Left lung (tissue), 10 donors: Measurements from ENCODE around the gene FAM181B. TPM values are rescaled to one million over a fixed set of nuclear protein-coding genes. Genes with fewer than 3 reads are reported as not detected.

Source experiments
- ATAC-seq: fragments of 200-7000 bp; cut with Tn5 transposase; one replicate; pipeline ENCODE4 v1.9.1; 2020; ENCODE audit warnings: moderate library complexity
- DNase-seq, 4 donors: peaks; one replicate each; pipeline ENCODE4 v3.0.0-alpha.2; 2013 to 2020
- H3K27ac ChIP-seq, 2 donors: fragments of 200-600 bp; sonication (generic) in 1 of 2; one replicate each; pipeline versions ENCODE4 v1.5.0 to v1.8.0; 2020 to 2021
- H3K27me3 ChIP-seq, 2 donors: fragments of 200-600 bp; sonication (generic) in 1 of 2; one replicate each; pipeline versions ENCODE4 v1.5.0 to v1.8.0; 2020 to 2021
- H3K36me3 ChIP-seq, 2 donors: fragments of 200-600 bp; sonication (generic) in 1 of 2; one replicate each; pipeline versions ENCODE4 v1.5.0 to v1.8.0; 2020 to 2021
- H3K4me1 ChIP-seq, 2 donors: fragments of 200-600 bp; one replicate each; pipeline ENCODE4 v1.8.0; 2021
- H3K4me3 ChIP-seq, 2 donors: fragments of 200-600 bp; sonication (generic) in 1 of 2; one replicate each; pipeline versions ENCODE4 v1.5.0 to v1.8.0; 2020 to 2021; ENCODE audit warnings: mild to moderate bottlenecking in 1 of 2
- H3K9me3 ChIP-seq, 2 donors: fragments of 200-600 bp; sonication (generic) in 1 of 2; one replicate each; pipeline versions ENCODE4 v1.5.0 to v1.8.0; 2020 to 2021
- intact Hi-C, 2 donors: fragments of 100-400 bp; cut with DNase I; formaldehyde crosslinking; loops; one replicate each; pipeline versions ENCODE4 v1.11.2 to v1.14.2; 2022
- polyA plus RNA-seq, 6 donors: library from polyadenylated mRNA; unstranded; fragments of 120-200 nt; gene quantifications; one replicate each; pipeline ENCODE4 v1.2.1, GENCODE V29; 2013; ENCODE audit not compliant: insufficient read length in 6 of 6
- total RNA-seq, 2 donors: library from RNA; stranded (reverse); fragmentation: NEBNext Ultra II Directional; extraction: Animal tissue kit (Norgen Biotek cat#: 25700); gene quantifications; one replicate each; pipeline ENCODE4 v1.2.1, GENCODE V29; 2021
- TF ChIP-seq, protein P1 (sequence below), 2 donors: fragments of 200-600 bp; sonication (generic) in 1 of 2; IDR thresholded peaks; one replicate each; pipeline versions ENCODE4 v1.5.0 to v1.8.0; 2021; ENCODE audit warnings: antibody characterized with exemption in 2 of 2
- donor health status: DM: no; HTN: yes; CAD: no.
- donor health status: DM: no; HTN: no; CAD: no.

The FAM181B gene
- total and polyA plus RNA-seq, 8 donors = 0.06 to 0.15 (median 0.09) TPM; not detected in 2

DNA sequence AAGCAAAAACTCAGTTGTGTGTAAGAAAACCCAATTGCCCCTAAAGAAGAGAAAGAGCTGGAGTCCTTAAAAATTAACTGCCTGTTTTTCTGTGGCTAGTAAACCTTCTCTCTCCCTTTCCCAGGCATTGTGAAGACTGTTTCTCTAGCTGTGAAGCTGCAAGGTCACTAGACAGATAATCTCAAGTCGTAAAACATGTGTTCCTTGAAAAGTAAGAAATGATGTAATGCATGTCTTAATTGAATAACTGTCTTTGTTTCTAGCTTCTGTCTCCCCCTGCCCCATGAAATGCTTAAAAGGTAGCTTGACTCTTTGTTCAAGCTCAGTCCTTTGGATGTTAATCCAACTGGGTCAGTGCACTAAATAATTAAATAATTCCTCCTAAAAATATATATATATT, 29.5 kb upstream of the FAM181B start:
- H3K36me3 ChIP-seq = no peaks in the 10 kb centered on the region
- no peak overlapping the region for H3K27ac ChIP-seq
- intact Hi-C loops = no loop called here
- no peak for DNase-seq
- ATAC-seq = no peak
- H3K4me1 ChIP-seq = no peaks in the 10 kb centered on the region
- H3K27me3 ChIP-seq = no peaks in the 10 kb centered on the region
- no peak overlapping the region for H3K4me3 ChIP-seq
- H3K9me3 ChIP-seq = no peaks in the 10 kb centered on the region
- TF ChIP-seq, protein P1, sequence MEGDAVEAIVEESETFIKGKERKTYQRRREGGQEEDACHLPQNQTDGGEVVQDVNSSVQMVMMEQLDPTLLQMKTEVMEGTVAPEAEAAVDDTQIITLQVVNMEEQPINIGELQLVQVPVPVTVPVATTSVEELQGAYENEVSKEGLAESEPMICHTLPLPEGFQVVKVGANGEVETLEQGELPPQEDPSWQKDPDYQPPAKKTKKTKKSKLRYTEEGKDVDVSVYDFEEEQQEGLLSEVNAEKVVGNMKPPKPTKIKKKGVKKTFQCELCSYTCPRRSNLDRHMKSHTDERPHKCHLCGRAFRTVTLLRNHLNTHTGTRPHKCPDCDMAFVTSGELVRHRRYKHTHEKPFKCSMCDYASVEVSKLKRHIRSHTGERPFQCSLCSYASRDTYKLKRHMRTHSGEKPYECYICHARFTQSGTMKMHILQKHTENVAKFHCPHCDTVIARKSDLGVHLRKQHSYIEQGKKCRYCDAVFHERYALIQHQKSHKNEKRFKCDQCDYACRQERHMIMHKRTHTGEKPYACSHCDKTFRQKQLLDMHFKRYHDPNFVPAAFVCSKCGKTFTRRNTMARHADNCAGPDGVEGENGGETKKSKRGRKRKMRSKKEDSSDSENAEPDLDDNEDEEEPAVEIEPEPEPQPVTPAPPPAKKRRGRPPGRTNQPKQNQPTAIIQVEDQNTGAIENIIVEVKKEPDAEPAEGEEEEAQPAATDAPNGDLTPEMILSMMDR (IDR thresholded peaks at IDR 0.05) = no peak

DNA sequence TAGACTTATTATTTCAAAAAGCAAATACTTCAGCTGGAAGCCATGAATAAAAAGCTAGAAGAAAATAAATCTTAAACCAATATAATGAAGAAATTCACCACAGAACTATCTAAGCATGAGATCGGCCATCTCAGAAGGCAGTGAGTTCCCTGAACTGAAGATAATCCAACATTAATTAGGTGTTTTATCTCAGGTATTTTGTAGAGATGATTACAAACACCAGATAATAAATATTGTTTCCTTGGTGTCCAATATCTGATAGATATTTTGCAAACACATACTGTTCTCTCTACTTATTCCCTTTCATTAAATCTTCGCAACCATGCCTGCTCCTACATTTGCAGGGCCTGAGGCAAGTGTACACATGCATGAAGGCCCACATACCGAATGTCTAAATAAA, 26.0 kb upstream of the FAM181B start:
- TF ChIP-seq, protein P1 (IDR thresholded peaks at IDR 0.05) = no peak
- no peak for DNase-seq

DNA sequence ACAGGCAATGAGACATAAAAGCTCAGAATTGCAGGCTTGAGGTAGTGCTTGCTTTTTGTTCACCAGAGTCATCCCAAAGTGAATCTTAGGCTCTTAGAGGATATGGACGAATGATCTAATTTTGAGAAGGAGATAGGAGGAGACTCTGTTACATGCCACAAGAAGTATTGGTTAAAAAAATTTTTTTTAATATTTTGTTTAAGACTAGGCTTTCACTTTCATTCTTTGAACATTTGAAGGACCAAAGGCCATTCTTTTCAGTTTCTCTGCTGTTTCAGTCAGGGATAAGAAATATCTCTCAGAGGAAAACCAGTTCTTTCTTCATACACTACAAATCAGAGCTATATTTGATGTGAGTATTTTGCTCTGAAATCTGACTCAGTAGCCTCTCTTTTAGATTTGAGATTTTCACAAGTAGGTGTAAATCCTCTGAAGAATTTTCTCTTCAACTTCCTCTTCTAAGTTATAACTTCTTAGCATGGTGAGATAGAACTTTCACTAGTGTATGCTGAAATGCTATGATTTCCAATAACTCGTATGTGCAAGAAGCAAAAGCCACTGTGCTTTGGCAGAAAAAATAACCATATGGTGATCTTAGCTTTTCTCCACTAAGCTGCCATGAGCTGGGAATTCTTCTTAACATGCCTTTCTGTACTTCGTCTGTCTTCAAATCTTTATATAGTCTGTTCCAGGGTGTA, 24.1 kb upstream of the FAM181B start:
- TF ChIP-seq, protein P1 (IDR thresholded peaks at IDR 0.05) = no peak
- H3K27me3 ChIP-seq = no peaks in the 10 kb centered on the region
- no peaks in the 10 kb centered on the region for H3K4me1 ChIP-seq
- H3K27ac ChIP-seq = no peak overlapping the region
- no peak overlapping the region for H3K4me3 ChIP-seq
- no peaks in the 10 kb centered on the region for H3K9me3 ChIP-seq
- H3K36me3 ChIP-seq = no peaks in the 10 kb centered on the region
- no peak for ATAC-seq
- no peak for DNase-seq
- intact Hi-C loops = no loop called here

More for the DNA sequence above, 26.0 kb upstream of the FAM181B start:
- intact Hi-C loops = no loop called here
- no peak for ATAC-seq
- Histone ChIP-seq H3K27me3 (no peaks in the 10 kb centered on the region), H3K4me1 (no peaks in the 10 kb centered on the region), H3K27ac (no peak overlapping the region), H3K4me3 (no peak overlapping the region), H3K36me3 (no peaks in the 10 kb centered on the region), H3K9me3 (no peaks in the 10 kb centered on the region)

DNA sequence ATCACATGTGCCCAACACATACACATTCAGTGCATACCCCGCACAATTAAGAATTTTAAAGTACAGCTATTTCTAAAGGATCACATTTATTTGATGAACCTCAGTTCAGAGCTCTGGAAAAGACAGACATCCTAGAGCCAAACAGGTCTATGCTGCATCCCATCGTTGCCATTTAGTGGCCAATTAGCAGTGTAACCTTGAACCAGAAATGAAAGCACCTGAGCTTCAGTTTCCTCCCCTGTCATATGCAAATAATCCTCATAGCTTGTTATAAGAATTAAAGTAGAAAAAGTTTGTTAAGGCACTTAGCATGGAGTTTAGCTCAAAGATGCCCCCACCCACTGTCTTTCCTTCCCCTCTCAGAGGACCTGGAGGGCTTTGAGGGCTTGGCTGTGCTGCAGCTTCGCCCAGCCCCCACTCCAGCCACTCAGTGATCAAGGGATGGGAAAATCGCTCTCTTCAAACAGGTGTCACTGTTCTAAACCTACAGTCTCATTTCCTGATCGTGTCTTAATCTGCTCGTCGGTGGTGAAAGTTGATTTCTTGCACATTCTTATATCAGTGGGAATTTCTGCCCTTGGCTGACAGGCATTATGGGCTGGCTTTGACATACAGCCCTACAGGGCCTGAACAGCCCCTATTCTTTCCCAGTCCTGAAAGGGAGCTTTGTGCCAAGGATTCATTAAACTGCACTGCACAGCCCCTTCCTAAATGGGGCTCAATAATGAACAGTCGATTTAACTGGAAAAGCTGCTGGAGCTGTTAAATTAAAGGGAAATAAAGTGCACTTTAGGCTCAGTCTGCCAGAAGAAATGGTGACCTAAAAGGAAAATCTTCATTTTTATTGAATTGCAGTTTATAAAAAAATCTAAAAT, 23.3 kb upstream of the FAM181B start:
- ATAC-seq (no peak), DNase-seq (no peak)
- Histone ChIP-seq H3K27me3 (no peaks in the 10 kb centered on the region), H3K4me3 (no peak overlapping the region), H3K9me3 (no peaks in the 10 kb centered on the region), H3K36me3 (no peaks in the 10 kb centered on the region), H3K27ac (no peak overlapping the region), H3K4me1 (no peaks in the 10 kb centered on the region)
- intact Hi-C loops = no loop called here
- TF ChIP-seq, protein P1 (IDR thresholded peaks at IDR 0.05) = no peak

DNA sequence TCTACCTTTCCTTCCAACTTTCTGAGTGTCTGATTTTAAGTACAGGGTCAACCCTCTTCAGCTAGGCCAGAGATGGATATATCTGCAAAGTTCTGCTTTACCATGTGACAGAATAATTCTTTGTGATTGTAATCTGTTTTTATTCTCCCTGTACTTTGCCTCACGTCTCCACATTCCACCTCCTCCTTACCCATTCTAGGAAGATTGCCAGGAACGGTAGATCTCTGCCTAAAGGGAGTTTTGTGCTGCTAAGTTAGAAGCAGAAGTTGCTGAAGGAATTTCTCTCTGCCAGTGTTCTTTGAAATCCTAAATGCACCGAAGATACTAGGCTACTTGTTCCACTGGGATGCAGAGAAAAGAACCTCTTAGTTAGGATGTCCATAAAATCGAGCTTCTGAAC, 20.7 kb upstream of the FAM181B start:
- Histone ChIP-seq H3K27me3 (no peaks in the 10 kb centered on the region), H3K36me3 (no peaks in the 10 kb centered on the region), H3K4me1 (no peaks in the 10 kb centered on the region), H3K9me3 (no peaks in the 10 kb centered on the region), H3K27ac (no peak overlapping the region), H3K4me3 (no peak overlapping the region)
- DNase-seq = no peak
- TF ChIP-seq, protein P1 (IDR thresholded peaks at IDR 0.05) = no peak
- ATAC-seq = no peak
- intact Hi-C loops = no loop called here
